ENCODE results near the gene UTP4.
A peak's percentile ranks its signal among the peaks of the same experiment; 100 is the strongest.
"Not testable (repeated sequence)": the region's sequence is repeated elsewhere in the genome, so short reads cannot be mapped to it uniquely, and the experiment has no call there.

The UTP4 gene

DNA sequence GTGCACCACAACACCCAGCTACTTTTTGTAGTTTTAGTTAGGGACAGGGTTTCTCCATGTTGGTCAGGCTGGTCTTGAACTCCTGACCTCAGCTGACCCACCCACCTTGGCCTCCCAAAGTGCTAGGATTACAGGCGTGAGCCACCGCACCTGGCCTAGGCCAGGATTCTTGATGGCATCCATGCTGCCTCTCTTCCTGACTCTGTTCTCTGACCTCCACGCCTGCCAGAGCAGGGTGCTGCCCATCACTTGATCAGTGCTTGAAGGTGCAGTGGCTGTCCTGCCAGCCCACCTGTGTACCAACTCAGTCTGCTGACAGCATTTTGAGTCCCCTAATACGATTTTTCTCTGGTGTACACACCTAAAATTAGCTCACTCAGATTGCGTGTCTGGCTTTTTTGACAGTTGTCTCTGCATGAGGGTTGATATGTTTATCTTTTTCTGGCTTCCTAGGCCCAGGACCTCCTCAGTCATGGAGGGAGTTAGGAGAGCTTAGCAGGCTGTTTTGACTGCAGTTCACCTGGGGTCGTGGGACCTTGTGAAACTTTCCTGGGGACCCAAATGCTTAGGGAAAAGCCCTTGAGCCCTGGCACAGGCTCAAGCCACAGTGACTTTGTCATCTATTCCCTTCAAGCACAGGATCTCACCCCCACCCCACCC, 21.1 kb upstream of the UTP4 start:
- DNase-seq = no peak

DNA sequence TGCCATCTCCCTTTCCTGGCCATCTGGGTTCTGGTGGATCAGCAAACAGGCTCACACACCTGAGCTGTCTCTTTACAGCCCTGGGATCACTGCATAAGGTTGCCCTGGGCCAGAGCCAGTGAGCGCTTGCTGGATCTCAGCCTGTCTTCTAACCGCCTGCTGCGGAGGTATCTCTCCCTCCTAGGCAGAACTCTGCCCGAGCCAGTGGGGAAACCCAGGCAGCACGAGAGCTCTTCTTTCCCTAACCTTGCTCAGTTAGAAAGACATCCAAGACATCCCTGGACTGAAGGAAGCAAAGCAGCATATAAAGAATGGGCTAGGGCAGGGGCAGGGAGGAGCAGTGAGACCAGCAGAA, 20.6 kb upstream of the UTP4 start:
- DNase-seq = no peak

DNA sequence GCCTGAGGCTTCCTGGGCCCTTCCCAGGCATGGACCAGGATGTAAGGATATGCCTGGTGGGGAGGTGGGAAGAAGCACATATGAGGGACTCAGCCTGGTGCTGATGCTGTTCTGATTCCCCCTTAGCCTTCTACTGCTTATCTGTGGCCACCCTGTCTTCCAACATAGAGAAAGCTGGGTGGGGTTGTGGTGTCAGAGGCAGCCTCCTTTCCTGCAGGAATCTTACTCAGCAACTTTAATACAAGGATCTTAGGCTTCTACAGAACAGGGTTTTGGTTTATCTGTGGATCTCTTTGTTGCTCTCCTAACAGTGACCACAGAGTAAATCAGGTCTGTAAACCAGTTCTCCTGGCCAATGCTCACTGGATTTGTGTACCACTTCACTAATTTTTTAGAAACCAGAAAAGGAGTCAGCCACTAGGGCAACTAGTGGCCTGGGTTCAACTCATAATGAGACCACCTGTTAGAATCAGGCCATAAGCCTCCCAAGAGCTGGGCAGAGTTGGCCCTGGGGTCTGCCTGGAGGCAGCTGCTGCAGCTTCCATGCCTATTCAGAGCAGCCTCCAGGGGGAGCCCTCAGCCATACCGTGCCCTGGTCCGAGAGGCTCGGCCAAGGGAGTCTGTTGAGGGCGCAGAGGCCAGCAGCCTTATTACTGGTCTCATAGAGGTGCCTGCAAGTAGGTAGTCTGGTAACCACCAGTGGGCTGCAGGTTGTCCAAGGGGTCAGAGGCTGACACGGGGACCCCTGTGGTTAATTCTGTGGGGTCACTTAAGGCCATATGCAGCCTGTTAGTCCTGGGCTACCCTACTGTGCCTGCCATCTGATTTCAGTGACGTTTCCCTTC, 19.9 kb upstream of the UTP4 start:
- DNase-seq = peak; percentile 80

DNA sequence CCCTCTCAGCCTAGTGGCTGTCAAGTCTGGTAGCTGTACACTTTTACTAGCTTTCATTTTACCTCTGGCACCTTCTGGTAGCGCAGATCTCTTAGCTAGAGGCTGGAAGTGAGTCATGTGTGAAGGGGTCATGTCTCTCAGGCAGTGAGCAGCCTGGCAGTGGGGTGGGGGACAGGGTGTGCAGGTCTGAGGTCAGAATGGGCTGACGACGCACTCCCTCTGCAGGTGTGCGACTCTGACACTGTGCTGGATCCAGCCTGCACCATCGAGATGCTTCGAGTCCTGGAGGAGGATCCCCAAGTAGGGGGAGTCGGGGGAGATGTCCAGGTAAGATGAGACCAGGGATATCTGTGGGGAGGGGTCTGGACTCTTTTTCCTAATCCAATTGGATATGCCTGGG, 19.2 kb upstream of the UTP4 start:
- DNase-seq = no peak

DNA sequence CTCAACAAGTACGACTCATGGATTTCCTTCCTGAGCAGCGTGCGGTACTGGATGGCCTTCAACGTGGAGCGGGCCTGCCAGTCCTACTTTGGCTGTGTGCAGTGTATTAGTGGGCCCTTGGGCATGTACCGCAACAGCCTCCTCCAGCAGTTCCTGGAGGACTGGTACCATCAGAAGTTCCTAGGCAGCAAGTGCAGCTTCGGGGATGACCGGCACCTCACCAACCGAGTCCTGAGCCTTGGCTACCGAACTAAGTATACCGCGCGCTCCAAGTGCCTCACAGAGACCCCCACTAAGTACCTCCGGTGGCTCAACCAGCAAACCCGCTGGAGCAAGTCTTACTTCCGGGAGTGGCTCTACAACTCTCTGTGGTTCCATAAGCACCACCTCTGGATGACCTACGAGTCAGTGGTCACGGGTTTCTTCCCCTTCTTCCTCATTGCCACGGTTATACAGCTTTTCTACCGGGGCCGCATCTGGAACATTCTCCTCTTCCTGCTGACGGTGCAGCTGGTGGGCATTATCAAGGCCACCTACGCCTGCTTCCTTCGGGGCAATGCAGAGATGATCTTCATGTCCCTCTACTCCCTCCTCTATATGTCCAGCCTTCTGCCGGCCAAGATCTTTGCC, 18.0 kb upstream of the UTP4 start:
- DNase-seq = no peak

DNA sequence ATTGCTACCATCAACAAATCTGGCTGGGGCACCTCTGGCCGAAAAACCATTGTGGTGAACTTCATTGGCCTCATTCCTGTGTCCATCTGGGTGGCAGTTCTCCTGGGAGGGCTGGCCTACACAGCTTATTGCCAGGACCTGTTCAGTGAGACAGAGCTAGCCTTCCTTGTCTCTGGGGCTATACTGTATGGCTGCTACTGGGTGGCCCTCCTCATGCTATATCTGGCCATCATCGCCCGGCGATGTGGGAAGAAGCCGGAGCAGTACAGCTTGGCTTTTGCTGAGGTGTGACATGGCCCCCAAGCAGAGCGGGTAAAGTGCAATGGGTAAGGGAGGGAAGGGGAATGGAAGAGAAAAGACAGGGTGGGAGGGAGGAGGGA, 17.5 kb upstream of the UTP4 start:
- DNase-seq = no peak

DNA sequence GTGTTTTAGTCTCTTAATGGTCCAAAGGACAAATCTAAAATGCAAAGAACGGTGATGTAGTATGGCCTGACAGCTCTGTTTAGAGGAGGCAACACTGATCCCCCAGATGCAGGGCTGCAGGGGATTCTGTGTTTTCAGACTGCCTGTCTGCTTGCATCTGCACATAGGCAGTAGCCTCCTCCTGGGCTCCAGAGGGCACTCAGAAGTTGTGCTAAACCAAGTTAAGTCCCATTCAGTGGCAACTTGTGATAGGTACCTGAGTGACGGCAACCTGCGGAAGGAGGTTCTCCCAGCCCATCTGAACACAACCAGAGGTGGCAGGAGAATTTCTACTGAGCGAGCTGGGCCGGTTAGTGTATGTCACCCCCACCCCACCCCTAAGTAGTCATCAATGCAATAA, 17.1 kb upstream of the UTP4 start:
- DNase-seq = no peak

DNA sequence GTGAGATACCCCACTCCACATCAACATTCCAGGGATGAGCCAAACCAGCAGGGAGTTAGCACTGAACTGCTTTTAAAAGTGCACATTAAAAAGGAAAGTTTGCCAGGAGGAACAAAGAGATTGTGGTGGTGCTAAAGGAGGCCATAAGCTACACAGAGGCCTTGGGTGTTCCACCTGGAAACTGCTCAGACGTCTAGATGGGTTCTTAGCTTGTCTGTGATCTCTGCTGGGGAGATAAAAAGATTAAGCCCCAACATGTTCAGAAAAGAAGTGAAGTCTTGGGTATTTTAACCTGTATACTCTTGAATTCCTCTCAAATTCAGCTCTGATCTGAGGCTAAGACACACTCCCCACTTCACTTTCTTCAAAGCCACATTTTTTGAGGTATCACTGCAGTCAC, 16.6 kb upstream of the UTP4 start:
- DNase-seq = no peak

DNA sequence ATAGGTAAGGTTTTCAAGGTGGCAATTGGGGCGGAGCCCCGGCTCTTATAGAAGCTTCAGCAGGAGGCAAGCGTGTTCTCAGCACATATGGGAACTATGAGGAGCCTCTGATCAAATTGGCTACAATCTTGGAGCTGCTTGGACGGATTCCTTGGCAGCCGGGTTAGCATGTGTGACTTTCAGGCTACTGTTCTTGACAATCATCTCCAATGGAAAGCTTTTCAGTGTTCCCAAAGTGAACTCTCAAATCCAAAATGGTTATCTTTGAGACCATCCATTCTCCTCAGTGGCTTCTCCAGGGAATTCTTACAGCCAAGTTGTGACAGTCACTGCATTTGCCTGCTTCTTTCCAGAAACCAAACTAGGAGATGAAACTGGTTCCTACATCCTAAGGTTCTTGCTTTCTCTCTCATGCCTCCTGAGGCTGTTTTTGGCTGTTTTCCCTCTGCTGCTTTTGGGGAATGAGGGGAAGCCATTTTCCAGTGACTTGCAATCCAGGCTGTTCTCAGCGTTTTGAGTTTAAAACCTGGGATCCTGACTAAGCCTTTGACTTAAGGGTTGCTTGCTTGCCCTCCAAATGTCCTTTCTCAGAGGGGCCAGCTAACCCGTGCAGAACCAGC, 16.1 kb upstream of the UTP4 start:
- DNase-seq = no peak

DNA sequence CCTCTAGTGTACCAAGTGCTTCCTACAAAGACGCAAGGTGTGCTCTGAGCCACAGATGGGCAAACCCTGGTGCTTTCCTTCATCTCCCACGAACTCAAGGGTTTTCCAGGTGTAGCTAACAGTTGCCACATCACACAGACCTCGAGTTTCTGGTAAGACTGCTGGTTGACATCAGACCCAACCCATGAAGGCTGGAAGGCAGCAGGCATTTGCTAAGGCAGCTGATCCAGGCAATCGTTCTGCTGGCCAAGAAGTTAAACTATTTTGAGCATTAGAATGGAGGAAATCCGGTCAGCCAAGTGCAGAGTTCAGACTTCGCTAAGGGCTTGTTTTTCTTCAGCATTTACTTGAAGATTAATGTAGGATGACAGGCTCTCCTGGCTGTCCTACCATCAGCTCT, 15.5 kb upstream of the UTP4 start:
- no peak for DNase-seq

DNA sequence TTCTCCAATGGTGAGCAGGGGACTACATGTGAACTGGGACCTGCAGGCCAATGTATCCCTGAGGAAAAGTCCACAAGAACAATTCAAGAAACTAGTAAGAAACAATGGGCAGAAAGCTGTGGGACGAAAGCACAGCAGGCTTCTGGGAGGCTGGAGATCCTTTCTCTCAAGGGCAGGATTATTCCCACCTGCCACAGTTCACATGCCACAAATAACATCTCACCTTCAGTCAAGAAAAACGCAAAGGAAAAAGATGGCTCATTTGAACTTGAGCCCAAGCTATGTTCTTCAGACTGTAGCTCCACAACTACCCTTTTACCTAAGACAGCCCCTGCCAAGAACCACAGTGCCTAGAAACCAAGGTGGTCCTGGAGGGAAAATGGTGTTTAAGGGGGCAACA, 14.0 kb upstream of the UTP4 start:
- no peak for DNase-seq

DNA sequence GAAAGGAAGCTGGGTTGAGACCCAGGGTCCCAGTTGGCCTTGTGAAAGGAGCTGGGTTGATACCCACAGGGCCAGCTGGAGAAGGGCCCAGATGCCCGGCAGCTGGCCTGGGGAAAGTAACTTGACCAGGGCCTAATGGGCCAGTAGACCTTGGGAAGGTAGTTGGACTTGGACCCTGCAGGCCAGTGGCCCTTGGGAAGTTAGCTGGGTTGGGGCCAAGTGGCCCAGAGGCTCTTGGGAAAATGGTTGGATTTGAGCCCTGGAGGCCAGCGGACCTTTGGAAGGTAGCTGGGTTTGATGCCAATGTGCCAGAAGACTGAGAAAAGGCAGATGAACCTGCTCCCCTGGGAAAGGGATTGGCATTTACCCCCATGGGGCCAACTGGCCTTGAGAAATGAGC, 13.5 kb upstream of the UTP4 start:
- DNase-seq = no peak

DNA sequence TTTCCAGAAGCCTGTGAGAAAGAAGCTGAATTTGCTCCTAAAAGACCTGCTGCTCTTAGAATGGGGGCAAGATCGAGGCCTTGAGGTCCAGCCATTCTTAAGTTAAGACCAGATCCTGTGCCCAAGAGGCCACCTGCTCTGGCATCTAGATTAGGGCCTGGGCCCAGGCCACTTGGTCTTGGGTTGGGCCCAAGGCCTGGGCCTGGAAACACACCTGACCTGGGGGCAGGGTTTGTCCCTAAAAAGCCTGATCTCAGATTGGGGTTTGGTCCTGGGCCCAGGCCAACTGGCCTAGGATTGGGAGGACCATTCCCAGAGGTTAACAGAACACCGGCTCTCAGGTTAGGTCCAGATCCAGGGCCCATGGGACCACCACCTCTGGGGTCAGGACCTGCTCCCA, 12.9 kb upstream of the UTP4 start:
- DNase-seq = no peak

DNA sequence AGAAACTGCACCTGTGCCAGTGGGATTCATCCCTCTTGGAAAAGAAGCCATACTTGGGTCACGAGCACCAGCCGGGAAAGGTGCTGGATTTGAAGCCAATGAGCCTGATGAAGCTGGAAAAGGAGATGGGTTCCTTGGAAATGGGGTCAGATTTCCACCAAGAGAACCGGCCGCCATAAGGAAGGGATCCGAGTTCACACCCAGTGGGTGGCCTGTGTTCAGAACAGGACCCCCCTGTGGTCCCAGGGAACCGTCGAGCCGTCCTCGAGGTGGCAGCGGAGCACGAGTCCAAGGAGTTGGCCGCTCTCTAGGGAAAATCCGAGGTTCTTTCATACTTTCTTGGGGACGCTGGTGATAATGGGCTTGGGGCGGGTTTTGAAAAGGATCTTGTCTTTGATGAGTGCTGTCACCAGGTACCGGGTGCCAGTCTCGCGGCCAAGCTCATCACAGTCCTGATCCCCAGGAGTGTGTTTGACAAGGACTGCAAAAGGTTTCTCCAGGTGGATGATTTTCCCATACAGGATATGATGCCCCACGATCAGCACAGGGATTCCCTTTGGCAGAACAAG, 12.3 kb upstream of the UTP4 start:
- DNase-seq = no peak

DNA sequence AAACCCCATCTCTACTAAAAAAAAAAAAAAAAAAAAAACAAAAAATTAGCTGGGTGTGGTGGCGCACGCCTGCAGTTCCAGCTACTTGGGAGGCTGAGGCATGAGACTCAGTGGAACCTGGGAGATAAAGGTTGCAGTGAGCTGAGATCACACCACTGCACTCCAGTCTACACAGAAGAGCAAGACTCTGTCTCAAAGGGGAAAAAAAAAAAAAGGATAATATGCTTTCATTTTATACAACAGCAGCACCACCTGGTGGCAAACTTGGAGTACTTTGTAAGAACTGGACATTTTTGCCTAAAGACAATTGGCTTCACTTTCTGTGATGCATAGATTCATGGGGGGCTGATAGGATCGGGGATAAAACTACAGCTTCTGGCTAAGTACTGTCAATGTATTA, 8.5 kb upstream of the UTP4 start:
- DNase-seq = peak; percentile 82

DNA sequence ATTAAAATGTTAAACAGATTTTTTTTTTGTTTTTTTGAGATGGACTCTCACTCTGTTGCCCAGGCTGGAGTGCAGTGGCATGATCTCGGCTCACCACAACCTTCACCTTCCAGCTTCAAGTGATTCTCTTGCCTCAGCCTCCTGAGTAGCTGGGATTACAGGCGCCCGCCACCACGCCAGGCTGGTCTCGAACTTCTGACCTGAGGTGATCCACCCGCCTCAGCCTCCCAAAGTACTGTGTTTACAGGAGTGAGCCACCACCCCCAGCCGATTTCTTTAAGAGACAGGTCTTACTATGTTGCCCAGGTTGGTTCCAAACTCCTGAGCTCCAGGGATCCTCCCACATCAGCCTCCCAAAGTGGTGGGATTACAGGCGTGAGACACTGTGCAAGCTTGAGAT, 8.0 kb upstream of the UTP4 start:
- DNase-seq = not testable (repeated sequence)

DNA sequence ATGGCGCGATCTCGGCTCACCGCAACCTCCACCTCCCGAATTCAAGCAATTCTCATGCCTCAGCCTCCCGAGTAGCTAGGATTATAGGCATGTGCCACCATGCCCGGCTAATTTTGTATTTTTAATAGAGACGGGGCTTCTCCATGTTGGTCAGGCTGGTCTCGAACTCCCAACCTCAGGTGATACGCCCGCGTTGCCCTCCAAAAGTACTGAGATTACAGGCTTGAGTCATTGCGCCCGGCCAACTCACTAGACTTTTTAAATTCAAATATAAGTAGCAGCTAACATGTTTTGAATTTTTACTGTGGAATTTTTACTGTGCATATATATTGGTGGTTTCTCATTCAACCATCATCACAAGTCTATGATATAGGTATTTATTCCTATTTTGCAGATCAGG, 7.5 kb upstream of the UTP4 start:
- DNase-seq = not testable (repeated sequence)

DNA sequence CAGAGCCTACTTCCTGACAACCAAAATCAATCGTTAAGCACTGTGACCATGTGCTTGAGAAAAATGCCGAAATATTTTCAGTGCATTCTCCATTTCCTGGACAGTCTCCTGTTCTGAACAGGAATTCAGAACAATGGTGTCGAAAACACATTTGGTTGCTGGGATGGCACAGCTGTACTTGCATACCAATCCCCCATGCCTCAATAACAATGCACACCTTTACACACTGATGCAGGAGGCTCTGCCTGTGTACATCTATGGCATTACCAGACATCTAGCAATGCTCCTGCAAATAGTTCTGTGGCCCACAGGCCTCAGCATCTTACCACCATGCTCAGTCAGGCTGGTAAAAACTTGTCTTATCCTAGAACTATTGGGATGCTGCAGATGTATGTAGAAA, 6.2 kb upstream of the UTP4 start:
- DNase-seq = no peak

DNA sequence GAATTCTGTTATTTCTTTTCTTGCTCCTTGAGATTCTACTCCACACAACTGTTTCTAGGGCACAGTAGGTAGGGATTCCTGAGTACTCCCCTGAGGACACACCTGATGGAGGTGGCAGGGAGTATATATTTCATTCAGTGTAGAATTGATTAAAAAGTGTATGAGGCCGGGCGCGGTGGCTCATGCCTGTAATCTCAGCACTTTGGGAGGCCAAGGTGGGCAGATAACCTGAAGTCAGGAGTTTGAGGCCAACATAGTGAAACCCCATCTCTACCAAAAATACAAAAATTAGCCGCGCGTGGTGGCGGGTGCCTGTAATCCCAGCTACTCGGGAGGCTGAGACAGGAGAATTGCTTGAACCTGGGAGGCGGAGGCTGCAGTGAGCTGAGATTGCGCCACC, 5.6 kb upstream of the UTP4 start:
- DNase-seq = not testable (repeated sequence)

DNA sequence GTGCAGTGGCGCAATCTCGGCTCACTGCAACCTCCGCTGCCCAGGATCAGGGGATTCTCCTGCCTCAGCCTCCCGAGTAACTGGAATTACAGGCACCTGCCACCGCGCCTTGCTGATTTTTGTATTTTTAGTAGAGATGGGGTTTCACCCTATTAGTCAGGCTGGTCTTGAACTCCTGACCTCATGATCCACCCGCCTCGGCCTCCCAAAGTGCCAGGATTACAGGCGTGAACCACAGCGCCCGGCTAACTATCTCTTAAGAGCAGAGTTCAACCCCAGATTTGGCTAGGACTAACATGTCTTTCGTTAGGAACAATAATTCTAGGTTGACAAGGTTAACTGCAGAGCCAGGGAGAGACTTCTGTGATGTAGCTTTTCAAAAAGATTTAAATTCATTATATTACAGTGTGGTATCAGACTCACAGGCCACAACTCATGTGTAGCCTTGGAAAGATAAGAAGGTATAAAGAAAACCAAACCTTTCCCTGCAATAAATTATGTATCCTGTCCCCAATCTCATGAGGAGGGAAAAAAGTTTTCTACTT, 4.4 kb upstream of the UTP4 start:
- no peak for DNase-seq

DNA sequence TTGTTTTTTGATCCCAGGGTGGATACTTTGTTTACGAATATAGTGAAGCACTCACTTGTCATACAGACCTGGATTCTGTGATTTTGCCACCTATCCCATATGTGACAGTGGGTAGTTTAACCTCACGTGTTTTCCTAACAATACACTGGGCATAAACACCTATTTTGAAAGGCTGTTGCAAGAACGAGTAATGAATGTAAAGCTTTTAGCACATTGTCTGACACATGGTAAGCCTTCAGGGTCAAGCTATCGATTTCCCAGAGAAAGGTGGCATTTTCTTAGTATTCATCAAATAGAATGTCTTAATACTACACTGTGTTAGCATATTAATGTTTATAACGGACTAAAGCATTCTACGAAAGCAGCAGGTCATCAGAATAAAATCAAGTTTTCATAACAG, 2.0 kb upstream of the UTP4 start:
- DNase-seq = no peak

DNA sequence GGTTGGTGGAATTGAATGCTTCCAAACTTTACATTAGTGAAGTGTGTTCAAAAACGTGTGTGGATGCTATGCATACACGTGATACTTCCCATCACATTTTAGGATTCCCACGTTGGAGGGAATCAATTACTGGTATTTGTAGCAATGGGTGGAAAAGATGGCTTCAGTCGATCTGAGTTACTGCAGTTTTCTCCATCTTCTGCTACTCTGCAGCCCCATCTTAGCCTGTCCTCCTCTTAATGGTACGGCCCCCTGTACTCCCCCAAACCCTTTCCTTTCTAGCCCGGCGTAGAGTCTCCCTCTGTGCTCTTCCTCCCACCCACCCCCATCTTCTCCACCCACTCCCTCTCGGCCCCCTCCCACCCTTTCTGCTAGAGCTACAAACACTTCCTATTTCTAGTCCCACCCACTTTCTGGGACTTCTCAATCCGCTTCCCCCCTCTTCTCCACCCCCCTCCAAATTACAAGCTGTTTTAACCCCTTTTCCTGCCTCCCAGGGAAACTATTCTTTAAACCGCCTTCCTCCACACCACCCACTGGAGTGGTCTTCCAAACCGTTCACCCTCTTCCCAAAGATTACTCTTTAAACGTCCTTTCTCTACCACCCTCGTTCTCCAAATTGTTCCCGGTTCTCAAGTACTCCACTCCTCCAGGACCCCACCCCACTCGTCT, 1.1 kb upstream of the UTP4 start:
- no peak for DNase-seq

Data from activated effector memory CD4-positive, alpha-beta T cell treated with anti-CD3 and anti-CD28 coated beads, Interleukin-2, amount 50 U/mL, for 16 hours (primary cell).